GM18861 (cell line): Measurements from ENCODE around the gene SBNO2.

Experiments
- ATAC-seq: cut with Tn5 transposase; IDR thresholded peaks from one replicate; pipeline ENCODE4 v1.9.1; 2021; ENCODE audit not compliant: unreplicated experiment

The SBNO2 gene

DNA sequence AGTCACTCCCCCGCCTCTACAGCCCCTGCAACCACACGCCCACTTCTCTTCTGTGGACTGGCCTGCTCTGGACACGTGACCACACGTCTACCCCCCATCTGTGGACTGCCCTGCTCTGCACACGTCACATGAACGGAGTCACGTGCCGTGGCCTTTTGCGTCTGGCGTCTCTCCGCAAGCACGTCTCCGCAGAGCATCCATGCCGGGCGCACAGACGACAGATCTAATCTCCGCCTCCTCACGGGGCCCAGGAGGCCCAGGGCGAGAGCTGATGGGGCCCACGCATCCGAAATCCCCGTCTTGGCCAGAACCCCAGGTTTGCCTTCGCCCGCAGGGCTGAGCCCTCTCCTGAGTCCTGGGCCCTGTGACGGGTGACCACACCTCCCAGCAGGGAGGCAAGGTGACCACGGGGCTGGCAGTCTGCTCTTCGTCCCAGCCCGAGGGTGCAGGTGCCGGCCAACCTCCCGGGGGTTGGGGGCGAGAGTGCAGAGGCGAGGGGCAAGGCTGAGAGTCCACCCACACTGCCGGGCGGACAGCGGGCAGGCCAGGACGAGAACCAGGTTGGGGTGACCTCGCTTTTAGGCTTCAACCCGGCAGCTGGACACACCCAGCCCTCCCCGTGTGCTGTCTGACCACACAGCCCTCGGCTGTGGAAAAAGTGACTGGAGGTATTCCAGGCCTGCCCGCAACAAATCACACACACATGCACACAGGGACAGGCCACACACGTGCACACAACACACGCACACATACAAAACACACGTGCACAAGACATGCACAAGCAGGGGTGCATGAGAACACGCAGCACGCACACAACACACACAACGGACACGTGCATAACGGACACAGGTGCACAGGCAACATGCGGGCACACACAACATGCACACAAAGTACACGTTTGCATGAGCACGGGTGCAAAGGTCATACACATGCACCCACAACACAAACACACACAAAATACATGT is 3.9 kb downstream of the SBNO2 start:
- no peak for ATAC-seq

DNA sequence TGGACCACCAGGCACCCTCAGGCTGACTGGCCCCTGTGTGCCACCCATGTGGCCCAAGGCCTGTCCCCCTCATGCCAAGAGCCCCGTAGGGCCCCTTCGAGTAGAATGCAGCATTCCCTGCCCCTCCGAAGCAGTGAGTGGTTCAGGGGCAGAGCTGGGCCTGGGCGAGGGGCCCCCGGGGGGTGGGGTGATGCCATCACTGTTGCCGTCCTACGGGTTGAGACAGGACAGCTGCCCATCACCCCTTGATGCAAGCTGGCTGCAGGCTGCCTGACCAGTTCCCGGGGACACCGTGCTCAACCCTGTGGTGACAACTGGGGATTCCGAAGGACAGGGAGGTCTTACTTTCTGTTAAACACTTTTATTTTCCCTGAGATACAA is 4.7 kb downstream of the SBNO2 start:
- ATAC-seq: no peak

DNA sequence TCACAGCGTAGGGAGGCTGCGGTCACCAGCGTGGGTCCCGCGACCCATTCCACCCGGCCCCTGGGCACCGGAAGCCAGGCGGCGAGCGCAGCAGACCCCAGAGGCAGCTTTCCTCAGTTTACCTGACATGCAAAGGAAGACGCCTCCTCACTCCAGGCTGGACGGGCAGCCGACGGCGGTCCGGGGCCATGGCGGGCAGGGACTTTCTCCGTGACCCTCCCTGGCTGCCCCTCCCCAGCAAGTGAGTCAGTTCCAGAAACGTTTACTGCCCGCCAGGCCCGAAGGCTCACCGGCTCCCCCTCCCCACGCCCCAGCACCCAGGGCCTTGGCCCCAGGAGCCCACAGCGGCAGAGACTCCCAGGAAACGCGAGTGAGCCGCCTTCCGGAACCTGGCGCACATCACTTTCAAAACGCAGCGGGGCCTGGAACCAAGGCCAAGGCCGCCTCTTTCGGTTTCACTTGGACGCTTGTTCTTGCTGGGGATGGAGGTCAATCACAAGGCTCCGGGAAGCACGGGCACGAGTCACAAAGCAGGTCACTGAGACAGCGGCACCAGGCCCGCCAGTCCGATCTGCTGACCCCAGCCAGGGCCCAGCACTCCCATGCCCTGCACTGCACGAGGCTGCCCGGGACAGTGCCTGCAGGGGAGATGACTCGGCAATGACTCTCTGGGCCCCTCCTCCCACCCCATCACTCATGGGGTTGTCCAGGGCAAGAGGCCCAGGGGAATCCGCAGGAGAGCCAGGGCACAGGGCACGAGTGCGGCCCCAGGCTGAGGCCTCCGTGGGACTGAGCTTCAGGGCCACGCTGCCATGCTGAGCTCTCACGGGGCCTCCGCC is 5.3 kb downstream of the SBNO2 start:
- ATAC-seq: no peak

DNA sequence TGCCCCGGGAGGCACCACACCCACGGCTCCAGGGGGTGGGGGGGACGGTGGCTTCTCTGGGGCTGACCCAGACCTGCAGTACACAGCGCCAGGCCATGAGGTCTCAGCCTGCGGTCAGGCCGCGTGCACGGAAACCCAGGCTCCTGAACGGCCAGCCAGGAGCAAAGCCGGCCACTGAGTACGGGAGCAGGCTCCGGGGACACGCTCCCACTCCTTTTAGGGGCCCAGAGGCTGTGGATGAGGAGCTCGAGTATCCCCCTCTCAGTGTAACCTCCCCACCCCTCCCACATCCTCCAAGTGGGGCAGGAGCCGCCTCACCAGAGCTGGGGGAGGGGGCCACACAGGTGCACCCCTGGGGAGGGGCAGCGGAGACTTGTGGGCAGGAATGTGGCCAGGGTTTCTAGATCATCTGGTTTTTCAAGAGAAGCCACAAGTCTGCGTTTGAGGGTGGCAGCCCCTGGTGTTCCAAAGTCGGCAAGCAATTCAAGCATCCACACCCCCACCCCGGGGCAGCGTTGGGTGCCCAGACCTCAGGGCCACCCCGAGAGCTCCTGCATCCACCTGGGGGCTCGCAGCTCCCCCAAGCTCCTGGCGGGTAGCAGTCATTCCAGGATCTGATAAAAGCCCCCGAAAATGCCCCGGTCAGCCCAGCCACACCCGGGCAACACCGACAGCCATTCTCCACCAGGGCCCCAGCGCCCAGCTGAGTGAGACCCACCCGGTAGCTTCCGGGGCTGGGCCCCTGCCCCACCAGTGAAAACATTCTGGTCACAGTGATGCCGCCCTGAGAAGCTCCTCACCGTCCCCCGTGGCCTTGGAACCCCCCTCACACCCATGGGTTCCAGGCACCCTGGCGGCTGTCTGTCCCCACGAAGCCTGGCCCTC is 6.1 kb downstream of the SBNO2 start:
- ATAC-seq: no peak

DNA sequence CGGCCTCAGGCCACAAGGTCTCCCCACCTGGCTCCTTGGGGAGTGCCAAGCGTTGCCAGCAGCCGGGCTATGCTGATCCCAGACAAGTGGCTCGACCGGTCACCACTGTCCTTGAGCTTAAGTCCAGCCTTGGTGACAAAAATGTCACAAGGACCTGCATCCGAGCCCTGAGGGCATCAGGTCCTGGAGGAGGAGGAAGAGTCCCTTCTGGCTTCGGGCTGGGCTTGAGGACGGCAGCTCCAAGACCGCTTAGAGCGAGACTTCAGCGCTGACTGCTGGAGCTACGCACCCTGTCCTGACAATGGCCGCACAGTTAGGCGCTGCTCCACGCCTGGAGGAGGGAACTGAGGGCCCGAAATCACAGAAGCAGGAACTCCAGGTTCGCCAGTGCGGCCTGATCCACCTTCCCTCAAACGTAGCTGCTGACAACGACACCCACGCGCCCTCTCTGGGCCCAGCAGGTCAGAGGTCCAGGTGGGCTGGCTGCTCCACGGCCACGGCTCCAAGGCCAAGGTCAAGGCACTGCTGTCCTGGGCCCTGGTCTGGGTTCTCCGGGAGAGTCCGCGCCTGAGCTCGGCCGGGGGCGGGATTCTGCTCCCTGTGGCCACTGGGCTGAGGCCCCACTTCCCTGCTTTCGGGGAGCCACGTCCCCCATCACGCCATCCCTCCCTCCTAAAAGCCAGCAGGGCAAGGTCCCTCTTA is 7.0 kb downstream of the SBNO2 start:
- ATAC-seq: no peak

DNA sequence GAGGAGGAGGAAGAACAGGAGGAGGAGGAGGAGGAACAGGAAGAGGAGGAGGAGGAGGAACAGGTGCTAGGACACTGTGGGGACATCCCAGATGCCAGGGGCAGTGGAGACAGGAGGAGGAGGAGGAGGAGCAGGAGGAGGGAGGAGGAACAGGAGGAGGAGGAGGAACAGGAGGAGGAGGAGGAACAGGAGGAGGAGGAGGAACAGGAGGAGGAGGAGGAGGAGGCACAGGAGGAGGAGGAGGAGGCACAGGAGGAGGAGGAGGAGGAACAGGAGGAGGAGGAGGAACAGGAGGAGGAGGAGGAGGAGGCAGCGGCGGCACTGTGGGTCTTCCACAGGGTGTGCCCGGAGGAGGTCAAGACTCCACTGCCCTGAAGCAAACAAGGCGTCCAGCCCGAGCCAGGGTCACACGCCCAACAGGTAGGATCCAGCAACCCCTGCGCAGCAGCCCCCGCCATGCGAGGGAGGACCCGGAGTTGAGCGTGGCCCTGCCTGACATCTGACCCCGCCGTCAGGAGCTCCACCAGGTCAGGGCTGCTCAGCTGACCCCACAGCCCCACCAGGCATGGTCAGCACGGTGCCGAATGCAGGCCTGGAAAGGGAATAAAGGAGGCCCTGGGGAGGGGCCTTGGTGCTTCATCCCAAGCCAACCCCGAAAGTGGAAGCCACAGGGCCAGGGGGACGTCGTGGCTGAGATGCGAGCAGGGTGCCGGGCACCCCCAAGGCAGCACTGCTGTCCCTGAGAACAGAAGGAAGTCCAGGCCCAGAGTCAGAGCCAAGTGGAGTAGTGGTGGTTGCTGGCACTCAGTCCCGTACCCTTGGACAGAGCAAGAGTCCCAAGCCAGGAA is 9.2 kb downstream of the SBNO2 start:
- ATAC-seq: no peak

DNA sequence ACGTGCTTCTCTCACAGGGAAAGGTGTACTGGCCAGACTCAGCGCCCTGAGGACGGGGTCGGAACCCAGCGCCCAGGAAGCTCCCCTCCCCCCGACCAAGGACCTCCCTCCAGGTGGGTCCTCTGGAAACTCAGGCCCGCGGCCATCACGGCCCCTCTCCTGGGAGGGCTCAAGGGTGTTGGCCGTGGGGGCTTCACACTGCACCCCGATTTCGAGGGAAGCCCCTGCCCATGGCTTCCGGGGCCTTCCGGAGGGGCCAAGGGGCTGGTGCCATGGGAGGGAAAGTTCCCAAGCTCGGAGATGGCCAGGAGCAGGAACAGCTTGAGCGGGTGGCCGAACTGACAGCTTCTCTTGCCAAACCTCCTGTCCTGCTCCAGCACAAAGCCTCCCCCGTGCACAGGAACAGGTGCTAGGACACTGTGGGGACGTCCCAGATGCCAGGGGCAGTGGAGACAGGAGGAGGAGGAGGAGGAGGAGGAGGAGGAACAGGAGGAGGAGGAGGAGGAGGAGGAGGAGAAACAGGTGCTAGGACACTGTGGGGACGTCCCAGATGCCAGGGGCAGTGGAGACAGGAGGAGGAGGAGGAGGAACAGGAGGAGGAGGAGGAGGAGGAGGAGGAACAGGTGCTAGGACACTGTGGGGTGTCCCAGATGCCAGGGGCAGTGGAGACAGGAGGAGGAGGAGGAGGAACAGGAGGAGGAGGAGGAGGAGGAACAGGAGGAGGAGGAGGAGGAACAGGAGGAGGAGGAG is 10.0 kb downstream of the SBNO2 start:
- ATAC-seq: no peak

DNA sequence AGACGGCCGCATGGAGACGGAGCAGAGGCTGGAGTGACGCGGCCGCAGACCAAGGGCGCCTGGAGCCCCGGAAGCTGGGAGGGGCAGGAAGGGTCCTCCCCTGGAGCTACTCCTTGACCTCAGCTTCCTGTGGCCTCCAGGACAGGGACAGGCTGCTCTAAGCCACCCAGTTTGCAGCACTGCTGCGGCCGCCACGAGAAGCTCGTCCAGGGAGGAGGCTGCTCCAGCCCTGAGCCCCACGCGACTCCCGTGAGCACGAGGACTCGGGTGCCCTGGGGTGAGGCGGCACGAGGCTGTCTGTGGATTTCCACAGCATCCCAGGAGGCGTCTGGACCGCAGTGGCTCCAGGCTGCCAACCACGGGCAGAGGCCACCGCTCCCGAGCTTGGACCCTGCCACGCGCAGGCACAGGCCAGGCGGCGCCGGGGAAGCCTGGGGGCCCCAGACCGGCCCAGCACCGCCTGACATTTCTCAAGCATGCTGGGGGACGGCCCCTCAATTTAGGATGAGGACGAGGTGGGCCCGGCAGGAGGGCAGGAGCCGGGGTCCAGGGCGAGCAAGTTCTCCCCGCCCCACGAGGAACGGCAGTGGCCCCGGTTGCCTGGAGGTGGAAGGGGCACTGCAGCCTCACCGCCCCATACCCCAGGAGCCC is 10.7 kb downstream of the SBNO2 start:
- ATAC-seq: no peak

DNA sequence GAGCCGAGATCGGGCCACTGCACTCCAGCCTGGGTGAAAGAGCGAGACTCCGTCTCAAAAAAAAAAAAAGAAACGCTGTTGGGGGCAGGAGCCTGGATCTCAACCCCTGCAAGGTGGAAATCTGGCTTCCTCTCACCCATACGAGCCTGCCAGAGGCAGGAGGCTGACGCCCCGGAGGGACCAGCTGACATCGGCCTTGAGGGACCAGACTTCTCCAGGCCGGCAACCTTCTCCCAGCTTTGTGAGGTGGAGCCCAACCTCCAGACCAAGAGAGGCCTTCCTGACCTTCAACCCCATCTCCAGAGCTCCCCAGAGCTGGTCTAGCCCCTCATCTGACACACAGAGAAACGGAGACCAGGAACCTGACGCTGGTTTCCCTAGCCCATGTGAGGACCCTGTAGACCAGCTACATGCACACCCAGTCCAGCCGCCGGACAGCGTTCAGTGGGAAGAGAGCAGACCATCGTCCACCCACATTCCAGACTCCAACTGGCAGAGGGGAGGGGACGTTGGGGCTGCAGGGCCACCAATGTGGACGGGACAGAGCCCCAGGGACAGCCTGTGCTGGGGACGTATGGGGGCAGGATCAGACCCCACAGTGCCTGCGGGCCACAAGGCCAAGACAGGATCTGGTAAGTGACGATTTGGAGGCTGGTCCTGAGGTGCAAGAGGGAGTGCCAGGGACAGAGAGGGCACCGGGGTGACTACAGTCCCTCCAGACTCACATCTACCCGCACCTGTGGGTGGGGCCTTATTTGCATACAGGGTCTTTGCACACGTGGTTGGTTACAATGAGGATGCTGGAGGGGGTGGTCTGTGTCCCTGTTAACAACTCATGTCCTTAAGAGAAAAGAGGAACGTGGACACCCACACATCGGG is 11.4 kb downstream of the SBNO2 start:
- no peak for ATAC-seq

DNA sequence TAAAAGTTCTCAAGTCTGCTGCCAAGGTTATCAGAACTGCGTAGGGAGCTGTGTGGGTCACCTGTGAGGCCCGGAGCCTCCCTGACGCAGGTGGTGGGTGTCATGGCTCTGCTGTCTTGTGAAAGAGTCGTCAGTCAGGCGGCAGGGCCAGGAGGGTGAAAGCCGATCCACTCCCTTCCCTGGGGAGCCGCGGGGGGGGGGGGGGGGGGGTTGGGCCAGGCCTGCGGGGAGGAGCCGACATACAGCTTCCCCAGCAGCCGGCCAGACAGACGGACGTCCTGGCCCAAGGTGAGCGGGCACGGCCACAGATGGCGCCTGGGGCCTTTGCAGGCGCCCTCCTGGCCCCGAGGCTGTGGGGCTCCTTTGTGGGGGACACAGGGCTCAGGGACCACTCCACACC is 12.4 kb downstream of the SBNO2 start:
- ATAC-seq: no peak

DNA sequence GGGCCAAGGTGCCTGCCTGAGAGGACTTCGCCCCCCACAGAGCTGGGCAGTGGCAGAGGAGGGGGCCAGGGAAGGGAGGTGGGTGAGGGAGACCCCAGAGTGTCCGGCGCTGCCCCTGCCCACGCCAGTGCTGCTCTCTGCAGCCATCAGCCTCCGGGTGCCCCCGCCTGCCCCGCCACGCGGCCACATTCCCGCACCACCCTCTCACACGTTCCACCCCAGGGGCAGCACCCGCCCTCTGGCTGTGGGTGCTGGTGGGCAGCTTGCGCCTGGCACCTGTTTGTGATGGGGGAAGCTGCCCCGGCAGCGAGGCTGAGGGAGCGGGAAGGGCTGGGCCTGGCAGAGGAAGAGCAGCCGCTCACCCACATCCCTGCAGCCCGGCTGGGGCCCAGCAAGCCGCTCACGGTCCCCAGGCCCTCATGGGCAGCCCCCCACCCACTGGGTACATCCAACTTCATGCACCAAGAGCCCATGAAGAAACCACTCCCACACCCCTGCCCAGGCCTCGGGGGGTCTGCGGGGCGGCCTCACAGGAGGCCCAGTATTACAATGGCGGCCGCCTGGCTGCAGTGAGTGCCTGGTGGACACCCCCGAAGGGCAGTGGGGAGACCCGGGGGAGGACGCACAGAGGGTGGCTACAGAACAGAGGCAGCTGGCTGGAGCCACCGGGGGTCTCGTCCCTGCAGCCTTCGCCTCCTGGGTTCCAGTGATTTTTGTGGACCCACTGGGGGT is 14.0 kb downstream of the SBNO2 start:
- ATAC-seq: no peak

DNA sequence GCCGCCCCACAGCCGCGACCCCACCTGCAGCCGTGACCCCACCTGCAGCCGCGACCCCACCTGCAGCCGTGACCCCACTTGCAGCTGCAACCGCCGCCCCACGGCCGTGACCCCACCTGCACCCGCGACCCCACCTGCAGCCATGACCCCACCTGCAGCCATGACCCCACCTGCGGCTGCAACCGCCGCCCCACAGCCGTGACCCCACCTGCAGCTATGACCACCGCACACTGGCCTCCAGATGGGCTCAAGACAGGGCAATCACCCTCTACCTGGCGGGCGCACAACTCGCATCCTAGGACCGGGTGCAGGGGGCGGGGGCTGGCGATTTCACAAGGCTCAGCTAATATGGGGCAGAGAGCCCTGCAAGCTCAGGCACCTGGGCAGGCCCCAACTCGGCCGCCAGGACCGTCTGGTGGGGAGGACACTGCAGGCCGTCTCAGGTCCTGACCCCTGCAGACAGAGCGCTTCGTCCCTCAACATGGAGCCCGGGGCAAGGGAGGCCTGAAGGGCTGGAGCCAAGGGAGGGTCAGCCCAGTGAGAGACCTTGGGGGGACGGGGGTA is 15.1 kb downstream of the SBNO2 start:
- no peak for ATAC-seq

DNA sequence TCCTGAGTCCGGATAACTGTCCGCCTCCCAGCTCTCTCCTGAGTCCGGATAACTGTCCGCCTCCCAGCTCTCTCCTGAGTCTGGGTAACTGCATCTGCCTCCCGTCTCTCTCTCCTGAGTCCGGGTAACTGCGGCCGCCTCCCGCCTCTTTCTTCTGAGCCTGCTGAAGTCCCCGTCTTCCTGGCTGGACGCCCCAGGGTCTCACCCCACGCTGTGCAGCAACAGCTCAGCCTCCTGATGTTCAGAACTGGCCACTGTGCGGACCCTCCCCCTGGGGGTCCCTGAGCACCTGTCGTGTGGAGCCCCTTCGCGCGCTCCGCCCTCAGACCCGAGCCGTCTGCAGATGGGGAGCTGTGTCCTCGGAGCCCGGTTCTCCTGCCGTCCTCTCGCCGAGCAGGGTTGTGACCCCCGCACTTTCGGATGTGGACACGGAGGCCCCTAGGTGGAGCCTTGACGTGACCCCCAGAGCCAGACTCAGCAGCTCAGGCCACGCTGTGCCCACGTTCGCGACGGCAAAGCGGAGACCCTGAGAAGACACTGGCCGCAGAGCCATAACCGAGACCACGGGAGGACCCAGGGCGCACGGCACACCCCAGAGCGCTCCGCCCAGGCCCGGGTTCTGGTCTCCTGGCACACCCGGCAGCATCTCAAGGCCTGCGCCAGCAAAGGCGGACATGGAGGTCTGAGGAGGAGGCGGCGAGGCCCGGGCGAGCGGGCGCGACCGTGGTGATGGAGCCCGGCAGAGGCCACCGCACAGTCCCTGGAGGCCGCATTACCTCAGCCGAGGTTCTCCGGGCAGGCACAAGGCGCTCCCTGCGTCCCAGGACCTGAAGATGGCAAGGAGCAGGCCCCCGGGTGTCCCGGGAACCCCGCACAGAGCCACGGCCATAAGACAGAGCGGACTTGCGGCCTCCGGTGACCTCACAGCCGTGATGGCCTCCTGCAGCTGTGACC is 15.9 kb downstream of the SBNO2 start:
- ATAC-seq: no peak

DNA sequence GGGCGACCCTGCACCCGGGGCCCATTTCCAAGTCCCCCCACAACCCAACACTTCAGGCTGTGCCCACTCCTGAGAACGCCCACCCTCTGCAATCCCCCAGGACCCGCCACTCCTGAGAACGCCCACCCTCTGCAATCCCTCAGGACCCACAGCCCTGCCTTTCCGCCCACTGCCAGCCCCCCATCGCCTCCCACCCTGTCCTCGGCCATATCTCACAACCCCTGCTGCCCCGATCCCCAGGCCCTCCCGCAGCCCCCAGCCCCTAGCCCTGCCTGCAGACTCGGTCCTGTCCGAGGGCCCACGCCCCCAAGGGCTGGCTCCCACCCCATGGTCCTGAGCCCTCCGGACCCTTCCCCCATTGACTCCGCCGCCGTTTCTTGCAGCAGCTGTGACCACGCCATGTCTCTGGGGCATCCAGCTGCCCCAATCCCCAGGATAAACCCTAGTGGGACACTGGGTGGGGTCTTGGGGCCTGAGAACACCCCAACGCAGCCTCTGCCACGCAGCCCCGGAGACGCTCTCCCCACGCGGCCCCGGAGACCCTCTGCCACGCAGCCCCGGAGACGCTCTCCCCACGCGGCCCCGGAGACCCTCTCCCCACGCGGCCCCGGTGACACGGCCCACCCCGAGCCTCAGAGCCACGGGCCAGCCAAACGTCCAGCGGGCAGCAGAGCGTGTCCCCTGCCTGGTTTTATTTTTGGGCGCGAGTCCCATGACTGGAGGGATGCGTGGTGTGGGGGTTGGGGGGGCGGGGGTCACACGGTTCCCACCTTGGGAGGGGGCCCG is 17.0 kb downstream of the SBNO2 start:
- no peak for ATAC-seq
